ENCODE measurements around the gene CYP24A1. TPM values are rescaled to one million over a fixed set of nuclear protein-coding genes. Genes with fewer than 3 reads are reported as not detected.

Gene CYP24A1
- total RNA-seq, result not detected in 2 replicates

GRCh38 chr20:54173653-54174456 lies at the start of gene CYP24A1:
Gene CYP24A1, minus strand, starts transcription at chr20:54173986. Its CDS starts 407 bp downstream, at chr20:54173579.

GRCh38 chr20:54207743-54208547 lies 34.2 kb upstream of the CYP24A1 start, which contains the start of gene PFDN4:
Gene PFDN4, plus strand, starts transcription at chr20:54208087. Its CDS starts 14 bp downstream, at chr20:54208101.

Other genes with a start within 250 kb of the CYP24A1 start
- gene BCAS1, start 103.4 kb downstream of the CYP24A1 start, total RNA-seq, result under 0.01 TPM in 1 of 2 replicates, not detected in the other
- gene PFDN4, start 34.1 kb upstream of the CYP24A1 start, total RNA-seq, result 79.2 and 88.1 TPM in 2 replicates